A673 (cell line): Measurements from ENCODE around the gene SLC22A24.

Experiments used
- CTCF ChIP-seq: fragments of 300-800, 200-600 bp; sonication (generic); conservative IDR thresholded peaks from 2 replicates; pipeline ENCODE4 v1.5.1; 2017; ENCODE audit warnings: low read depth, mild to moderate bottlenecking, antibody characterized with exemption, low read length, moderate library complexity, mixed read lengths
- EZH2 ChIP-seq: fragments of 200-600 bp; sonication (generic); IDR thresholded peaks from 2 replicates; pipeline ENCODE4 v1.6.1; 2017; ENCODE audit warnings: borderline replicate concordance, low read depth, mild to moderate bottlenecking, mixed read lengths, antibody characterized with exemption, low read length; ENCODE audit not compliant: poor library complexity, severe bottlenecking

- TF ChIP-seq CTCF (no peak), EZH2 (no peak)
These were observed 35.5 kb upstream of the SLC22A24 start for GRCh38 chr11:63179432-63180041.
